K562 (cell line): ENCODE measurements around the gene PLEKHA7. TPM values are rescaled to one million over a fixed set of nuclear protein-coding genes. Genes with fewer than 3 reads are reported as not detected.

Source experiments
- ATAC-seq: fragments of 200-7000 bp; cut with Tn5 transposase; 3 replicates; pipeline ENCODE4 v1.9.1; 2020; ENCODE audit warnings: moderate library complexity
- BruUV-seq: library from RNA; stranded (reverse); fragments of 400-500 nt; replicated peaks from 2 replicates; lab custom pipeline; 2021; lab: Mats Ljungman, UMichigan
- CTCF ChIA-PET: fragments of 300-600 bp; formaldehyde crosslinking; extraction: SDS; loops from one replicate; lab custom pipeline; 2021; ENCODE audit warnings: low intra/inter-chr PET ratio; lab: Yijun Ruan, JAX
- POLR2A ChIA-PET: fragments of 300-600, 350-650 bp; sonication (Branson Sonifier 250); formaldehyde crosslinking; extraction: SDS; loops from one replicate; lab custom pipeline; 2021; ENCODE audit warnings: antibody characterized with exemption, inconsistent platforms; lab: Yijun Ruan, JAX
- DNase-seq, 4 experiments: peaks; one replicate each; pipeline versions ENCODE4 v3.0.0 to v3.0.0-alpha.2; 2011 to 2018; ENCODE audit warnings: low spot score in 3 of 4, mixed read lengths in 3 of 4; ENCODE audit errors: extremely low read depth in 1 of 4
- FAIRE-seq: peaks from 2 replicates; lab custom pipeline; 2011; peaks lifted over from hg19 to GRCh38; lab: Jason Lieb, UNC
- H2AFZ ChIP-seq: 2 replicates; pipeline ENCODE4 v1.6.0; 2011; ENCODE audit warnings: low read depth, low read length, control low read depth, inconsistent platforms
- H3K27ac ChIP-seq: fragments of 200-600 bp; 3 replicates; pipeline ENCODE4 v1.8.0; 2011; ENCODE audit warnings: low read depth, mild to moderate bottlenecking, control low read depth, inconsistent platforms, low read length, moderate library complexity, mixed read lengths; ENCODE audit errors: extremely low read depth
- H3K27me3 ChIP-seq, 2 experiments: fragments of 300-600 bp in 1 of 2; 2 replicates in 1 of 2; 3 replicates in 1 of 2; pipeline versions ENCODE4 v1.6.0 to v1.8.0; 2011; ENCODE audit warnings: inconsistent platforms in 2 of 2, low read length in 2 of 2, mild to moderate bottlenecking in 1 of 2, mixed read lengths in 1 of 2, moderate library complexity in 1 of 2; ENCODE audit not compliant: control insufficient read depth in 2 of 2, insufficient read depth in 2 of 2
- H3K36me3 ChIP-seq: fragments of 300-600 bp; 3 replicates; pipeline ENCODE4 v1.8.0; 2011; ENCODE audit warnings: mild to moderate bottlenecking, low read length, inconsistent platforms; ENCODE audit not compliant: control insufficient read depth, insufficient read depth
- H3K4me1 ChIP-seq, 2 experiments: fragments of 200-600 bp in 1 of 2; replicated peaks in 1 of 2; 2 replicates in 1 of 2; 3 replicates in 1 of 2; pipeline versions ENCODE4 v1.5.1 to v1.8.0; 2011; ENCODE audit warnings: inconsistent platforms in 2 of 2, low read length in 2 of 2, mild to moderate bottlenecking in 1 of 2, mixed read lengths in 1 of 2, moderate library complexity in 1 of 2; ENCODE audit not compliant: control insufficient read depth in 2 of 2, insufficient read depth in 2 of 2
- H3K4me2 ChIP-seq: 2 replicates; pipeline ENCODE4 v1.6.1; 2011; ENCODE audit warnings: low read length, control low read depth, inconsistent platforms, mixed read lengths; ENCODE audit not compliant: insufficient read depth
- H3K4me3 ChIP-seq: fragments of 200-600 bp; sonication (generic), shearing (Covaris generic); 2 replicates; pipeline ENCODE4 v1.5.1; 2016; ENCODE audit warnings: control low read depth, inconsistent platforms
- H3K79me2 ChIP-seq: fragments of 200-600 bp; 3 replicates; pipeline ENCODE4 v1.8.0; 2011; ENCODE audit warnings: low read length, inconsistent platforms; ENCODE audit not compliant: control insufficient read depth, insufficient read depth
- H3K9ac ChIP-seq, 2 experiments: 2 replicates each; pipeline versions ENCODE4 v1.6.0 to v1.6.1; 2011; ENCODE audit warnings: low read depth in 2 of 2, low read length in 2 of 2, control low read depth in 1 of 2, inconsistent platforms in 1 of 2, mild to moderate bottlenecking in 1 of 2, mixed read lengths in 1 of 2; ENCODE audit not compliant: insufficient read depth in 1 of 2
- H3K9me1 ChIP-seq: one replicate; pipeline ENCODE4 v1.6.0; 2011; ENCODE audit warnings: inconsistent platforms, mild to moderate bottlenecking, low read length, moderate library complexity; ENCODE audit not compliant: control insufficient read depth, insufficient read depth
- H3K9me3 ChIP-seq: replicated peaks from 2 replicates; pipeline ENCODE4 v1.5.1; 2011; ENCODE audit warnings: low read depth, low read length, inconsistent platforms; ENCODE audit not compliant: control insufficient read depth, insufficient read depth
- H4K20me1 ChIP-seq: replicated peaks from 2 replicates; pipeline ENCODE4 v1.6.1; 2011; ENCODE audit warnings: low read length, inconsistent platforms, mixed read lengths; ENCODE audit not compliant: control insufficient read depth, insufficient read depth
- DNMT1 ChIP-seq: fragments of 450-650 bp; IDR thresholded peaks from 2 replicates; pipeline ENCODE4 v1.6.1; 2016; ENCODE audit warnings: antibody characterized with exemption, mild to moderate bottlenecking
- HOMEZ ChIP-seq: fragments of 250-450 bp; sonication (Bioruptor Pico); IDR thresholded peaks from 2 replicates; pipeline ENCODE4 v1.4.0; 2020; ENCODE audit warnings: mild to moderate bottlenecking, moderate library complexity
- MYBL2 ChIP-seq, 2 experiments: fragments of 450-650 bp in 1 of 2; sonication (generic) in 1 of 2; formaldehyde crosslinking in 1 of 2; IDR thresholded peaks; 2 replicates each; pipeline versions ENCODE4 v1.6.1 to v1.8.1; 2017 to 2022; ENCODE audit warnings: borderline replicate concordance in 1 of 2, inconsistent platforms in 1 of 2, low read depth in 1 of 2, mild to moderate bottlenecking in 1 of 2, missing genetic modification reagents in 1 of 2, moderate library complexity in 1 of 2
- RNF2 ChIP-seq: sonication (generic); IDR thresholded peaks from 2 replicates; pipeline ENCODE4 v1.6.1; 2016
- SMARCB1 ChIP-seq: IDR thresholded peaks from 2 replicates; pipeline ENCODE4 v1.6.1; 2011; ENCODE audit warnings: improper control_type of control experiment, low read depth; ENCODE audit not compliant: insufficient read length
- ZNF316 ChIP-seq: fragments of 450-650 bp; IDR thresholded peaks from 2 replicates; pipeline ENCODE4 v1.6.1; 2016
- ZNF445 ChIP-seq: fragments of 250-450 bp; sonication (Bioruptor Pico); IDR thresholded peaks from 2 replicates; pipeline ENCODE4 v1.4.0; 2020; ENCODE audit warnings: low read depth, mild to moderate bottlenecking, moderate library complexity
- ZNF696 ChIP-seq: fragments of 250-450 bp; sonication (Bioruptor Pico); conservative IDR thresholded peaks from 2 replicates; pipeline ENCODE4 v1.4.0; 2020; ENCODE audit warnings: mild to moderate bottlenecking, moderate library complexity
- ZNF830 ChIP-seq: fragments of 250-450 bp; sonication (Bioruptor Pico); IDR thresholded peaks from 2 replicates; pipeline ENCODE4 v1.5.0; 2021; ENCODE audit warnings: mild to moderate bottlenecking
- ZSCAN29 ChIP-seq: fragments of 450-650 bp; IDR thresholded peaks from 2 replicates; pipeline ENCODE4 v1.6.1; 2017
- WGBS: fragments of 100-300 bp; shearing (Covaris generic); methylation state at CpG from one replicate; pipeline ENCODE4 v1.1.6; 2016; ENCODE audit warnings: low coverage, mixed read lengths; ENCODE audit not compliant: insufficient coverage; ENCODE audit errors: missing lambda C conversion rate; 5-methylcytosine and 5-hydroxymethylcytosine counted together
- in situ Hi-C: fragments of 300-500 bp; cut with MboI; formaldehyde crosslinking; loops from 4 replicates; pipeline ENCODE4 v1.15.0; 2018; ENCODE audit warnings: inconsistent platforms, mixed read lengths
- intact Hi-C: fragments of 100-400 bp; cut with micrococcal nuclease; formaldehyde crosslinking; loops from 2 replicates; pipeline ENCODE4 v1.14.2; 2022
- polyA plus RNA-seq, 8 experiments: library from polyadenylated mRNA; depleted of rRNA in 4 of 8; stranded (reverse) in 5 of 8; unstranded in 3 of 8; fragments of >200 nt; fragmentation: Nextera tagmentation in 2 of 8; fragmentation: Illumina TruSeq in 1 of 8; extraction: Ambion mirVana in 2 of 8; extraction: Trizol in 1 of 8; gene quantifications; 2 replicates each; pipeline versions ENCODE4 v1.2.1 to v1.2.3, GENCODE V29; 2011 to 2014; ENCODE audit warnings: inconsistent platforms in 1 of 8, missing spikeins in 1 of 8
- total RNA-seq, 7 experiments: library from RNA; depleted of rRNA in 6 of 7; stranded (reverse); fragments of >200 nt in 6 of 7; fragmentation: Illumina TruSeq in 2 of 7; extraction: Trizol in 2 of 7; gene quantifications; 2 replicates each; pipeline versions ENCODE4 v1.2.1 to v1.2.3, GENCODE V29; 2011 to 2021; ENCODE audit warnings: low replicate concordance in 1 of 7

Gene PLEKHA7
- total and polyA plus RNA-seq, 9 of the 15 experiments (the other 6 are each of a cell fraction or from before 2014, with no cell fraction given): 0.06 to 0.77 (median 0.20) TPM; not detected in 1

GRCh38 chr11:16968196-16968595, 46.0 kb downstream of the PLEKHA7 start (continued):
- TF ChIP-seq HOMEZ (CRISPR knock-in tag) (no peak), MYBL2 (IDR thresholded peaks at IDR 0.05; ENCODE audit: low read depth) (no peak), MYBL2 (CRISPR knock-in tag; IDR thresholded peaks at IDR 0.05; ENCODE audit: borderline replicate concordance) (no peak), ZNF445 (no peak), ZNF830 (no peak), RNF2 (no peak), ZSCAN29 (no peak), DNMT1 (no peak), ZNF696 (CRISPR knock-in tag) (no peak)

- Histone ChIP-seq H2AFZ (no peak overlapping the region), H3K27me3 (peaks cover 0 to 16% of the 10 kb centered on the region in 2 experiments; a peak in 2 of 5 replicates)
- in situ Hi-C loops: no loop called here
- POLR2A ChIA-PET: interaction anchor here (0.9 kb wide), 1 partner anchor 11 kb away, joined by 3 read pairs; no protein-coding TSS in a partner anchor
- ATAC-seq: no peak
- peak; percentile 7; the same call in 1 of the 2 replicates for TF ChIP-seq ZNF316
- no peak for TF ChIP-seq SMARCB1
- TF ChIP-seq, all 486 proteins: peak for 1
- H3K4me3 ChIP-seq: no peak overlapping the region
- H3K27ac ChIP-seq: no peak overlapping the region
- FAIRE-seq (no peak), DNase-seq (no peak)
- no peaks in the 10 kb centered on the region for H3K79me2 ChIP-seq
- no peaks in the 10 kb centered on the region for H4K20me1 ChIP-seq
- no peak overlapping the region for H3K4me2 ChIP-seq
- BruUV-seq: no TSS peak
- intact Hi-C loops: no loop called here
- no peaks in the 10 kb centered on the region for H3K9me3 ChIP-seq
- no peaks in the 10 kb centered on the region for H3K36me3 ChIP-seq
- no peak overlapping the region for H3K9ac ChIP-seq
- H3K4me1 ChIP-seq: no peaks in the 10 kb centered on the region
- WGBS: 5% methylated on average over 6 of the region's 6 CpGs
- no peaks in the 10 kb centered on the region for H3K9me1 ChIP-seq
- CTCF ChIA-PET: no interaction called here
These were observed 47.1 kb downstream of the PLEKHA7 start for GRCh38 chr11:16966930-16967671.
